Bone marrow (tissue), 2 donors: ENCODE measurements around the gene PSMD5.
A peak's percentile ranks its signal among the peaks of the same experiment; 100 is the strongest.

Source experiments
- DNase-seq, 2 donors: peaks; one replicate each; lab custom pipeline; 2025; lab: John Stamatoyannopoulos, UW

Gene PSMD5

DNA sequence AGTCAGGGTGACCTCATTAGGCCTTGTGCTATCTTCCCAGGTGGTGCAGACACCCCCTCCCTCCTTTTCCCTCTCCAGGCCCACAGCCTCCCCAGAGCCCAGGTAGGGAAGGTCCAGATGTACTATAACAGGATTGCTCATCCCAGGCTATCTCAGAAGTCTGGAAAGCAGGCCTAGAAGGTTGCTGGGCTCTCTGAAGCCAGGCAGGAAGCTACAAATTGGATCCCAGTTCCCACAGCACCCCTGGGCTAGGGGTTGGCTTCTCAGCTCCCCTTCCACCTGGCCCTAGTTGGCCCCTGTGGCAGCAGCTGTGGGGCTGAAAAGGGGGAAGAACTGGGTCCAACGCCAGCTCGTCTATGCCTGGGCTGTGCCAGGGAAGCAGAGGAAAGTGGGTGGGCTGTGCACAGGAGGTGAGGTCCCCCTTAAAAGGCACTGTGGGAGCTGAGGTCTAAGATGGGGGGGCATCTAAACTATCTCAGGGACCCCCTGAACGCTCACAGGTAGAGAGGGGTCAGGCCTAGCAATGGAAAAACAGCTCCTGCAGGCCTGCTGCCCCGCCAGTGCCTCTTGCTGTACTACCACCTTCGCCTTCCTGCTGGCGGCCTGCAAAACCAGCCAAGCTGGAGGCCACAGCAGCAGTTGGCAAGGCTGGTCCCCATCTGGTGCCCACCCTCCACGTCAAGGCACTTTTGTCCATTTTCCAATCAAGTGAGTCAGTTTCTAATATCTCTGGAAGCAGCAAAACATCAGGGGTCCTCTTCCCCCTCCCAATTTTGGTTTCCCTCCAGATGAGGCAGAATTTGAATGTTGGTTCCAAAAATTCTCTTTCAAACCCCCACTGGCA lies 13.3 kb upstream of the PSMD5 start:
- no peak for DNase-seq

DNA sequence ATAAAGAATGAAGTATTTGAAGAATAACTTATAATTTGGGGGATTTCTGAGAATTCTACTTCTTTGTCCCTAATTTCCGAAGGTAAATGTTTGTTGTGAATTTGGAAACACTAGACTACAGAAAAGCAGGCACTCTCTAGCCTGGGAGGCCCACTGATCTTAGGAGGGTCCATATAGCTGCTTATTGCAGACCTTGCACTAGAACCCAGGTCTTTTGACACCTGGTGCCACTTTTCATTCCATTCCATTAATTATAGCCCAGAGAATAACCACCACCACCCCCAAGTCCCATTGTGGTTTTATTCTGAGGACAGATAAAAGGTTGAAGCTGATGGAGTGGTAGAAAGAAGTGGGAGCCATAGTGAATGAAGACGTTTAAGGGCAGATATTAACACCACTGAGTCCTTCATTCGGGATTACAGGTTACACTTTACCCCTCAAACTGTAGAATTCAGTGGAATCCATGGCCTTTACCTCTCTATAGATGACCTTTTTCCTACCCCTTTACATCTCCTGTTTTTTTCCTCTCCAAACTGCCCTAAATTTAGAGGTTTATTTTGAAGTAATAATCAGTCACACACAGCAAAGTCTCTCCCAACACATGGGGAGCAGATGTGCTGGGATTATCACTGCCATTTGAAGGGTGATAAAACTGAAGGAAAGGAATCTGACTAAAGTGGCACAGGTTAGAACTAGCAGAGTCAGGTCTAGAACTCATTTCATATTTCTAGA lies 12.0 kb upstream of the PSMD5 start:
- DNase-seq, result no peak

DNA sequence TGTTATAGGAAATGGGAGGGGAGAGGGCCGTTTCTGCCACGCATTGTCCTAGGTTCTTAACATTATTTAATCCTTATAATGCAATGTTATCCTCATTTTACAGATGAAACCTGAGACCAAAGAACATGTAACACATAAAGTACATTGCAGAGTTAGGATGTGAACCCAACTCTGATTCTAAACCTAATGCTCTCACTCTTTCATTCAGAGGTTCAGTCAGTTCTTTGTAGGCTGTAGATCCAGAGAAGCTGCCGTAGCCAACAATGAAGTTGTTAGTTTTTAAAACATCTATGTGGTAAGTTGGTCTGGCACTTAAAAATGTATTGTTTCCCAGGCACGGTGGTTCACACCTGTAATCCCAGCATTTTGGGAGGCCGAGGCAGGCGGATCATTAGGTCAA lies 10.5 kb upstream of the PSMD5 start:
- no peak for DNase-seq

DNA sequence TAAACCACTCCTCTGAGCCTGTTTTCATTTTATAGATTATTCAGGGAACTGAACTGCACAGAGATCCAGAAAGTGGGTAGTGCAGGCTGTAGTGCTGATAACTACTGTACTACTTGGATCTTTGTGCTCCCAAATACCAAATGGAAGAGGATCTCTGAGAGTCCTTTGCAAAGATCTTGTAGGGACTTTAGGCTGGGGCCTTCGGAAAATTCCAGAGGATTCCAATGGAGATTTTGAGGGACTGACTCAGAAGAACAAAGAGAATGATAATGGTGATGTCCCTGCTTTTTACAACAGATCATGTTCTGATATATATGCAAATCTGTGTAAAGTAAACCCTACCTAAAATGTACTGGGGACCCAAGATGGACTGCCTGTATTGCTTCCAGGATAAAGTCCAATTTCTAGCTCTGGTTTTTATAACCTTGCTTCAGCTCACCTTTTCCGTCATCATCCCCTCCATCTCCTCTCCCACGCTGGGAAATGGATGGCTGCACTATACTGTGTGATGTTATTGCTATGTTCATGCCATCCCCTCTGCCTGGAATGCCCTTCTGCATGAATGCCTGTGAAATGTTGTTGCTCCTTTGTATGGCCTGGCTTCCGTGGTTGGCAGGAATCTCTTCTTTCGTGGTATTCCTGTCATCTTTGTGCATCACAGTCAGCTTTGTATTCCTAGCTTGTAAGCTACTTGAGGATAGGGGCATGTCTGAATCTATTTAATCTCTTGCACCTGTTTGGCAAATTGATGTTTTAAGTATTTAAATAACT lies 9.7 kb upstream of the PSMD5 start:
- no peak for DNase-seq

DNA sequence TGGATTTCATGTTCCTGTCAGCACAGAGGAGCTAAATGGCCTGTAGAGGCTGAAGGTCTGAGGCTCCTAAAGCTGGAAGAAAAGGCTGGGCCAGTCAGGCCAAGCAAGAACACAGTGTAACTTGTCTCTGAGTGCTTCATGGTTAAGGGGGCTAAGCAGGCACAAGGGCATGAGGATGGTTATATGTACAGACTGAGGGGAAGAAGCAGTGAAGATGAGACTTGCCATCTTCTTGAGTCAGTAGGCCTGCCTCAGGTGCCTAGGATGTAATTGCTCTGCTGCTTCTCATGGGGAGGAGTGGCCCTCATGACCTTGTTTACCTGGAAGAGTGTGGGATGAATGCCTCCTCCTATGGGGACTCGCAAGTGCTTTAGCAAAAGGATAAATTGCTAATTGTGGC lies 8.7 kb upstream of the PSMD5 start:
- no peak for DNase-seq

DNA sequence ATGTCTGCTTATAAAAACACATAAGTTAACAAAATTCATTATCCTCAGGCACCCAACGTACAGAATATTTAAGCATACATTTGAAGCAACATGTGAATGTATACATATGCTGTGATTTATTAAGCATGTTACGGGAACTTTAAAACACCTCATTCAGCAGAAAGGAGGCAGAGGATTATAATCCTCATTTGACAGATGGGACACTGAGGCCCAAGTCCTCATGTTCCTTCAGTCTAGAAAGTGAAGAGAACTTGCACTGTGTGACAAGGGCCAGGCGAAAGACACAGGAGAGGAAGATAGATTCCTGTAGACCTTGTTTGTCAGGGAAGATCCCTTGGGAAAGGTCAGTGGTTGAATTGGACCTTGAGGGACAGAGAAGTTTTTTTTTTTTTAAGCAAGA lies 7.6 kb upstream of the PSMD5 start:
- no peak for DNase-seq

DNA sequence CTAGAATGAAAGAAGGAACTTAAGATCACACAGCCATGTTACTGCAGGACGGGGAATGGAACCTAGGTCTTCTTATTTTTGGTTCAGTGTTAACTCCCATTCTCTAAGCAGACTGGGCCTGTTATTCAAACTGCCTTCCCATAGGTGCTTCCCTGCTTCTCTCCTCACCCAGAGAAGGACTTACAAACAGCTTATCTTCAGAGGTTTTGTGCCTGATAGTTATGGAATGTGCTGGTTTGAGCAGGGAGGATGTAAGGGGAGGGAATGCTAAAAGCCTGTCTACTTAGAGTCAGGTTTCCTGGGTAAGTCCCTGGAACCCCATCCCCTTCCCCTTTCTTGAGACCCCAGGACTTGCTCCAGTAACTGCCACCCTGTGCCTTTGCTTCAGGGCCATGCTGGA lies 4.2 kb upstream of the PSMD5 start:
- DNase-seq, result no peak

DNA sequence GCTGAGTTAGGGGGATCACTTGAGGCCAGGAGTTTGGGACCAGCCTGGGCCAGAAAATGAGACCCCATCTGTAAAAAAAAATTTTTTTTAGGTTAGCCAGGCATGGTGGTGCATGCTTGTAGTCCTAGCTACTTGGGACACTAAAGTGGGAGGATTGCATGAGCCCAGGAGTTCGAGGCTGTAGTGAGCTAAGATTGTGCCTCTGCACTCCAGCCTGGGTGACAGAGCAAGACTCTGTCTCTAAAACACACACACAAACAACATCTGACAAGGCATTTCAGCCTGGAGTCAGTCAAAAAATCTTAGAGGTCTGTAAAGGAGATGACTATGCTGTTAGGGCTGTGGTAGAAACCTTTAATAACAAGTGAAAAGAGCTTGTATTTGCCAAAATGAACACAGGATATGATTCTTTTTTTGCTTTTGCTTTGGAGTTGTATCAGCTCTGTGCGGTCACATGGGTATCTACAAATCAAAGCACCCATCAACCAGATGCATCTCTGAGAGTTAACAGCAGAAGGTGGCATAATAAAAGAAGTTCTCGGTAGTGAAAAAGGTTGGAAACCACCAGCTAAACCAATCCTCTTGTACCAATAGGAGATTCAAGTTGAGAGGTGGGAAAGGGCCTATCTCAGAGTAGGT lies 3.6 kb upstream of the PSMD5 start:
- no peak for DNase-seq

DNA sequence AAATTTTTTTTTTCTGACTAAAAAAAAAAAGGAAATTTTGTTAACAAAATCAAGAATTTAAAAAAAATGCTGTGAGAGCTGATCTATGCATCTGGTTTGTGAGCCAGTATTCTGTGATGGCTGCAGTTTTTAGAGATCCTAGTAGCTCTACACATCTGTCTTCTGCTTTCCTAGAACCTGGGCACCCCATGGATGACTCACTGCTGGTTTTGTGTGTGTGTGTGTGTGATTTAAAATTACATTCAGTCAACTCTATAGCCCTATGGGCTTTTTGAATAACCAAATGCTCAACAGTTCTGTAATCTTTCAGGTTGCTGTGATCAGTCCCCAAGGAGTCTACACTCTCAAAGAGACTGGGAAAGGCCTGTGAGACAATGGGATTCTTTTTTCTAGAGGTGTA lies 2.5 kb upstream of the PSMD5 start:
- DNase-seq, result peak in 1 of 2 donors; percentile 60

DNA sequence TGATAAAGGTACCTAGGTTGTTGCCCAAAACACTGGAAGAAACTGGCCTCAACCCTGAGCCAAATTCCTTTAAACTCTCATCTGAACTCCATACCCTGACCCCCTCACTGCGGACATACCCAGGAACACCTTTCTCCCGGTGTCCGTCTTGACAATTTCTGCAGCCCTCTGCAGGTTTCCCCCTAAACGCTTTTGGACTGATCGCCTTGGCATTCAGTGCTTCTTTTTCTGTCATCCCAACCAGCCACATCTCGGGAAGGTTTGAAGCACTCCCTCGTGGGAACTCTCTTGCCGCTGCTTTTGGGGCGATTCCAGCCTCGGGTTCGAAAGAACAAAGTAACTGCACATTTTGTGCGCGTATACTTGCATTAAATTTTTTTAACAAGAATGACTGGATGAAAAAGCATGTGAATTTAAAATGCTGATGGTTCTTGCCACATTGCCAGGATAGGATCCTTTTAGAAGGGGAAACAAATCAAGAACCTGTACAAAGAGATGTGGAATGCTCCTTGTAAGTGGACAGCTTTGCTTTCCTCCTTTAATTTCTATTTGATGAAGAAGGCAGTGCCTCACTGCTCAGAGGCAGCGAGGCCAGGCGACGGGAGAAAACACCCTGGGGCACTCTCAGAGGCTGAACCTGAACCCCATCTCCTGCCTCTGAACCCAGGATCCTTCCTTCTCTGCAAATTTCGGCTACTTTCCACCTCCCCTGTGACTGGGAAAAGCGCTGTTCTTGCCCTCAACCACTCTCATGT lies 615 bp downstream of the PSMD5 start:
- DNase-seq, result no peak

DNA sequence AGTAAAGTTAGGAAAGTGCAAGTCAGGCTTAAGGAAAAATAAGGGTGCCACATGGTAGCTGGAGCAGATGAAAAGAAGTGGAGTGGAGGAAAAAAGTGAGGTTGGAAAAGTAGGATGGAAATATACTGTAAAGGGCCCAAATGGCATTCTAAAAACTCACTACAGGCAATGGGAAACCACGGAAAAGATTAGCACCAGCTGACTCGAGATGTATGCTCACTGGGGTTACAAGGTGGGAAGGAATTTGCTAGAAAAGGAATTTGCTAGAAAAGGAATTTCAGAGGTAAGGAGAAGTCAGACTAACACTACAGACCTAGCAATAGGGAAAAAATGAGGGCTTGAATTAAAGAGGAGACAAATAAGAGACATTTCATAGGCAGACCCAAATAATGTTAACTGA lies 3.6 kb downstream of the PSMD5 start:
- no peak for DNase-seq

DNA sequence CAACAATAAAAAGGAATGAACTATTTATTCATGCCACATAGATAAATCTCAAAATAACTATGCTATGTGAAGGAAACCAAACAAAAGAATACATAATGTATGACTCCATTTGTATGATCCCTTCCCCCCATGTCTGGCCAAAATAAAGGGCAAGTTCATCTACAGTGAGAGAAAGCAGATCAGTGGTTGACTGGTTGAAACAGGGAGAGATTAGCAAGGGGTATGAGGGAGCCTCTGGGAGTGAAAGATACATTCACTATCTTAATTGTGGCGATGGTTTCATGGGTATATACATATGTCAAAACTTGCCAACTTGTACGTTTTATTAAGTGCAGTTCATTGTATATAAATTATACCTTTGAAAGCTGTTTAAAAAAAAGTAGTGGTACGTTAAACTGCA lies 4.8 kb downstream of the PSMD5 start:
- no peak for DNase-seq

DNA sequence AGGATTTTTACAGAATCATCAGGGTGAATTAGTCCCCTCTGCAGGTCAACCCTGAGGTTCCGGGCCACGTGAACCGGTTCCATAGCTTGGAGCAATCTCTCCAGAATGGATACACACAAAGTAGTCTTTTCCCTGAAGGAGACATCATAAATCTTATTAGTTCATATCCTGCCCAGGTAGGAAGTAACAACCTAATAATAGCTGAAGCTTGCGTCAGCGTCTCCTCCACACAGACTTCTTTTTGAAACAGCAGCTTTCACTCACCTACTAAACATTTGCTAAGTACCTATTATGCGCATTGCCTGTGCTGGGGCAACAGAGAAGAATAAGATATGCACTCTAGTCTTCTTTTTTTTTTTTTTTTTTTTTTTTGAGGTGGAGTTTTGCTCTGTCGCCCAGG lies 9.4 kb downstream of the PSMD5 start:
- DNase-seq, result no peak

DNA sequence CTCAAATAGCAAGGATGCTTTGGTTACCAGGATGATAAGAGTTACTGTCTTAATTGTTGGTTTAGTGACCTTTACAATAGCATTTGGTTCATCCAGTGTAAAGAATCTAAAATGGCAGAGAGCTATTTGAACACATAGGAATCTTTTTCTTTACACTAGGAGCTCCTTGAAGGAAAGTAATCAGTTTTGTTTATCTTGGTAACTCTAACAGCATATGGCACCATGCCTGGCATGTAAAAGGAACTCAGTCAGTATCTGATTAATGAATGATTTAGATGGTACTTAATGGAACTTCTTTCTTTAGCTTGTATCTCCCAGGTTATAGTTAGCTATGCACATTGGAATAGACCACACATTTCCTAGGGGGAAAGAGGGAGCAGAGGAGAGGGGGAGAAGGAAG lies 9.9 kb downstream of the PSMD5 start:
- no peak for DNase-seq

DNA sequence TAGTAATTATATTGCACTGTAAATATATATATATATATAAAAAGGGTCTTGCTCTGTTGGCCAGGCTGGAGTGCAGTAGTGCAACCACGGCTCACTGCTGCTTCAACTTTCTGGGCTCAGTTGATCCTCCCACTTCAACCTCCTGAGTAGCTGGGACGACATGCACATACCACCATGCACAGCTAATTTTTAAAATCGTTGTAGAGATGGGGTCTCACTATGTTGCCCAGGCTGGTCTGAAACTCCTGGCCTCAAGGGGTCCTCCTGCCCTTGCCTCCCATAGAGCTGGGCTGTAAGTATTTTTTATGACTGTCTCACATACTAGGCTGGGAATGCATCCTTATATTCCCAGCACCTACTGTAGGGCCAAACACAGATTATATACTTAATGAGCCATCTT lies 11.9 kb downstream of the PSMD5 start:
- no peak for DNase-seq

DNA sequence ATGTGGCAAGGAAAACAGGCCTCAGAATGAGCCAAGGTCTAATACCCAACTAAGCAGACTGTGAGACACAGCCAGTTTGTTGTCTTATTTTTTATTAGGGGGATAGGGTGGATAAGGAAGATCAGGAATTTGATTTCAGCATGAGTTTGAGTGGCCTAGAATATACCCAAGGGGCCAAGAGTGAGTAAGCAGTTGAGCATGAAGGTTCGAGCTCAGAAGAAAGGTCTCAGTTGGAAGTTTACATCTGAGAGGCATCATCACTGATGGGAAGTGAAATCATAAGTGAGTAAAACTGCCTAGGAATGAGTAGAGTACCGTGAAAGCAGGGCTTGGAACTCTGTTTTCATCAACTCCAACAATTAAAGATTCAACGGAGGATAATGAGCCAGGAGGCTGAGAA lies 12.6 kb downstream of the PSMD5 start:
- DNase-seq, result no peak

DNA sequence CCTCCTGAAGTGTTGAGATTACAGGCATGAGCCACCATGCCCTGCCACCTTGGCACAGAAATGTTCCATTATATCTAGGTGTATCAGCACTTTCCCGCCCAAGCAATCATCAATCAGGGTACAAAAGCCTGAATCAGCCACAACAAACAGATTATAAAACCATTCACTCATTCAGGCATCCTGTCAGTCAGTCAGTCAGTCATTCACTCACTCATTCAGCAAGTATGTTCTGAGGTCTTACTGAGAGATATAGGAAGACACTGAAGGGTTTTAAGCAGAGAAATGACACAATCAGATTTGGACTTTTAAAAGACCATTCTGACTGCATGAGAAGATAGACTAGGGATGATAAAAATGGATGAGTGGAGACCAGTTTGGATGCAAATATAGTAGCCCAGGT lies 13.1 kb downstream of the PSMD5 start:
- DNase-seq, result no peak

DNA sequence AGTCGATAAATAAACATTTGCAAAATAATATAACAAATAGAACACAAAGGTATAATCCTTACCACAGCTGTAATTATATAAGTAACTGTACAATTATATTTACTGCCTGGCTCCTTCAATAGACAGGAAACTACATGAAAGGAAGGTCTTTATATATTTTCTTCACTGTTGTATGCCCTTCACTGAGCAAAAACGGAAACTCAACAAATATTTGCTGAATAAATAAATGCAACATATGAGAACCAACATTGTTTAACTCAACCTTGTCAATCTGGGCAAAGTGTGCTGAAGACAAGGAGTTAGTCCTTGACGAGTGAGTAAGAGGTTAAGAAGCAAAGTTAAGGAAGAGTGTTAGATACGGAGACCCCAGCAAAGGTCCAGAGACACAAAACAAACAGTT lies 22.6 kb downstream of the PSMD5 start:
- no peak for DNase-seq

DNA sequence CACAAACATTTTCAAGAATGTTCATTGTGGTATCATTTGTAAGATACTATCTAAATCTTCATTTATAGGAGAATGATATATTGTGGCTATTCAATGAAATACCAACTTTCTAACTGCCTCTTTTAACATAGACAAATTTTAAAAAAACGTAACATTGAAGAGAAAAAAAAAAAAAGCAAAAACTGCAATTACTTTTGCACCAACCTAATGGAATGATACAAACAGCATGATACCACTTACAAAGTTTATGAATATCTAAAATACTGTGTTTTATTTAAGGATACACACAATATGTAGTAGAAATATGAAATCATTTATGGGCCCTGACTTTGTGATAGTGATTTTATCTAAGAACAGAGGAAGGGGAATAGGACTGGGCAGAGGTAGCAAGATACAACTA lies 24.1 kb downstream of the PSMD5 start:
- DNase-seq, result no peak

DNA sequence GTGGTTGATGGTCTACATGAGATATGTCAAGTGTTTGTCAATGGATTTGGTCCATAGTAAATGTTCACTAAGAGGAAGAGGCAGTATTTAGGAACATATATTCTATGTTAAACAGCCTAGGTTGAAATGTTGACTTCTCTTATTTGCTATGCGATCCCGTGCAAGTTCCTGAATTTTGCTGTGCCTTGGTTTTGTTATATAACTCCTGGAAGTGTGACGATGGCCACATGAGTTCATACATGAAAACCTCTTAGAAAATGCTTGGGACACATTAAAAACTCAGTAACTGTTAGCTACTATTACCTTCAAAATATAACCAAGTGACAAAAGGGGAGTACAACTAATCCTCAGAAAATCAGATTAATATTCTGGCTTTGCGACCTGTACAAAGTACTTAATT lies 27.6 kb downstream of the PSMD5 start:
- no peak for DNase-seq

DNA sequence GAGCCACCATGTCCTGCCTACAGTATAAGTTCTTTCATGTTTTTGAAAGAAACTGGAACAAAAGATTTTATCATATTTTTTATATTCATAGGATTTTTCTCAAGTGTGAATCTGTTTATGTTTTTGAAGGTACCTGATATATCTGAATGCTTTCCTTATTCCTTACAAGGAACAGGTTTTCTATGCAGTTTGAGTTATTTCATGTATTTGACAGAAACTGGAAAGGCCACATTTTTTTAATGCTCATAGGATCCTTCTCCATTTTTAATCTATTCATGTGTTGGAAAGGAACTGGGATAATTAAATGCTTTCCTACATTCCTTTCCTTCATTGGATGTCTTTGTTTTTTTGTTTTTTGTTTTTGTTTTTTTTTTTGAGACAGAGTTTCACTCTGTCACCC lies 33.8 kb downstream of the PSMD5 start:
- no peak for DNase-seq
